GM19193 (cell line): ENCODE data around the gene C13orf46.

Experiments
- POLR2A ChIP-seq: IDR thresholded peaks from 4 replicates; pipeline ENCODE4 v1.6.1; 2011; ENCODE audit not compliant: insufficient read depth, insufficient read length; ENCODE audit errors: extremely low read depth

C13orf46 gene

DNA sequence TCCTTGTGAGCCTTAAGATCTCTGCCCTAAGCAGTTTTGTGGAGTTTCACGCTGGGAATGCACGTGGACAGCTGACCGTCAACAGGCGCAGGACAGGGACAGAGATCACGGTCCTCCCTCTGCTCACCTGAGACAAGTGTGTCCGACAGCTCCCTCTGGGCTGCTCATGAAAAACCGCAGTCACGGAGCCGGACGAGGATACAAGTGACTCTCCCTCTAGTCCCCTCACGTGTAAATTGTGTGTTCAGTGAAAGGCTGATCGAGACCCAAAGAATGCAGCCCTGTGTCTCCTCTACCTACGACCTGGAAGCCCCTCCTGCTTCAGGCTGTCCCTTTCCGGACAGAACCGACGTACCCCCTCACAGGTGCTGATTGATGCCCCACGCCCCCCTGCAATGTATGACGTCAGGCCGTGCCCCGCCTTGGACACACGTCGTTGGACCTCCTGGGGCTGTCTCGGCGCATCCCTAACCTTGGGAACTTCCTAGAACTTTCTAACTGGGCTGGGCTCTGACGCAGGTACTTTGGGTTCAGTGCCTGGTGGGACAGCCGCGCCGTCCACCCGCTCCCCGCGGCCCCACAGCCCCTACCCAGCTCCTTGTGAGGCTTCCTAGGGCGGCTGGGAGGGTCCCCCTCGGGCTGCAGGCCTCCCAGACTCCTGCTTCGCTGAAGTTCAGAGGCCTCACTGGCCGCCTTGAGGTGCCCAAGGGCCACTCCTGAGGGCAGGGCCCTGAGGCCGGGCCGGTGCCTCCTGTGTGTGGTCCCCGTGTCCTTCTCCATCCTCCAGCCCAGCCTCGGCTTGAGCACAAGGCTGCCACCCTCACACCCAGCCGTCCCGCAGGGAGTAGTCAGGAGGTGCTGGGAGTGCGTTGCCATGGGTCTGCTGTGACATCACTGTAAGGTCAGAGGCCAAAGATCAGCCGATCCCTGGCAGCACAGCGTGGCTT is at the start of gene C13orf46:
TSS of gene C13orf46 (minus strand) at position 859 of the 947 bp plus-strand sequence. CDS start at position 780, 79 bp downstream.
- no peak for TF ChIP-seq POLR2A

DNA sequence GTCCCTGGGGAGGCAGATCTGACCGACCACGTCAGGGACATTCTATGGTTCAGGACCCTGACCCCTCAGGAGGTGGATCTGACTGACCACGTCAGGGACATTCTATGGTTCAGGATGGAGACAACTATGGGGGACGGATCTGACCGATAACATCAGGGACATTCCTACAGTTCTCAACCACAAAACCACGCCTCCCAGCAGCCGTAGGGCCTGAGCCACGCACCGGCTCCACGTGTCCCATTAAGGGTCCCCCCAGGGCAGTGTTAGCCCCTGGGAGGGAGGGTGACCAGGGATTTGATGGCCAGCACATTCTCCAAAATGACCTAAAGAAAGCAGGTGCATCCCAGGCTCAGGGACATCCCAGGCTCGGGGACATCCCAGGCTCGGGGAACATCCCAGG is 49.0 kb upstream of the C13orf46 start:
- no peak for TF ChIP-seq POLR2A

DNA sequence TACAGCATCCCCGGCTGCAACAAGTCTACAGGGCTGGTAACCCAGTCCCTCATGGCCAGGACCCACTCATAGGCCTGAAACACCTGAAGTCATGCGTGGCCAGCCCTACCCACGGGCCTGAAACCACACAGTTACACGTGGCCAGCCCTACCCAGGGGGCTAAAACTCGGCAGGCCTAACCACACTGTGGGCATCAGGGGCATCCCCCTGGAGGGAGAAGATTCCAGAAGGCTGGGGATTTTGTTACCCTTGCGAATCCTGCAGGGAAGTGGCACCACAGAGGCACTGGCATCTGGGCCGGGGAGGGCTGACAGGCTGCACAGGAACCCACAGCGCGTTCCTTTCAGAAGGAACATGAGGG is 48.4 kb upstream of the C13orf46 start:
- TF ChIP-seq POLR2A: no peak

DNA sequence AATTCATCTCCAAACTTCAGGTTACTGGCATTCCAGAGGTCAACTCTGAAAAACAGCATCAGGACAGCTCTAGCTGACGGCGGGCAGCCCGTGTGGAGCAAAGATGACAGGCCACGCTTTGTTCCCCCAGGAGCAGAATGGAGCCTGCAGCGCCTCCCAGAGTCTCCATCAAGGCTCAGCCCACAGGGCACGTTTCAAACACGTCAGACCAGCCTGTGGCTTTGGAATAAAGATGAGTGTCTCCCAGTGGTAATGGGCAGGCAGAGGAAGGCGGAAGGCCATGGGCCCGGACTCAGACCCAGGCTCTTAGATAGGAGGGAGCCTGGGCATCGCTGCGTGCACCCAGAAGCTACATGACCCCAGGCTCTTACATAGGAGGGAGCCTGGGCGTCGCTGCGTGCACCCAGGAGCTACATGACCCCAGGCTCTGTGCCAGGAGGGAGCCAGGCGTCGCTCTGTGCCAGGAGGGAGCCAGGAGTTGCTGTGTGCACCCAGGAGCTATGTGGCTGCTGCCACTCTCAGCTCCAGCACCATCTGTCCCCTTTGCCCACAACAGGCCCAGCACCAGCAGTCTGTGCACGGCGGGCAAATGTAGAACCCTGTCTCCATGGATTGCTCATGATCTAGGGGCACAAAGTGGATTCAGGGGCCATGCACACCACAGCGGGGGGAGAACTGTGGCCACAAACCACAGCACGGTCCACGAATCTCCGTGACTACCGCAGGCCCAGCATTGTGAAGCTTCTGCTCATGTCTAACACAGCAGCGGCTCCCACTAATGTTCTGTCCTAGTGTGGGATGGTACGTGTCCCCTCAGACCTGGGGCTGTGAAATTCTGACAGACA is 47.8 kb upstream of the C13orf46 start:
- no peak for TF ChIP-seq POLR2A

DNA sequence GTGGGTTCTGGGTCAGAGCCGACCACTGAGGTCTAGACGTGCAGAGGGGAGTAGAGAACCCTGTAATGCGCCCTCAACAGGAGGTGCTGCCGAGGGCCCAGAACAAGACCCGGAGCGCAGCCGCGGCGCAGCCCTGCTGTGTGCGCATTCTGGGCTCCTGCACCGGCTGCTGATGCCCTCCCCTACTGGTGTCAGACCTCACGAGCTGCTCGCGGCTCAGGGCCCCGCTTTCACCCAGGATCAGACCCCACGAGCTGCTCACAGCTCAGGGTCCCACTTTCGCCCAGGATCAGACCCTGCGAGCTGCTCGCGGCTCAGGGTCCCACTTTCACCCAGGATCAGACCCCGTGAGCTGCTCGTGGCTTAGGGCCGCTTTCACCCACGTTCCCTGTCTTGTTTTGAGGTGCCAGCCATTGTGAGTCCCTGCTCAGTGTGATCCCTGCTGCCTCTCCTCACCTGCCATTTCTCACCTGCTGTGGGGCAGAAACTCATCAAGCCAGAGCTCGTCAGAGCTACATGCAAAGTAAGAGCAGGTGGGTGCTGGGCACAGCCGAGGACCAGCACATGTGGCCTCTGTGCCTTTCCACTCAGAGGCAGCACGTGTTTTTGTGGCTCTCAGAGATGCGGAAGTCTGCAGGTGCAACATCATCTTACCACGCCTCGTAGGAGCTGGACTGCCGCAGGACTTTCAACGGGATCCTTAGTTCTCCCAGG is 47.0 kb upstream of the C13orf46 start:
- no peak for TF ChIP-seq POLR2A

DNA sequence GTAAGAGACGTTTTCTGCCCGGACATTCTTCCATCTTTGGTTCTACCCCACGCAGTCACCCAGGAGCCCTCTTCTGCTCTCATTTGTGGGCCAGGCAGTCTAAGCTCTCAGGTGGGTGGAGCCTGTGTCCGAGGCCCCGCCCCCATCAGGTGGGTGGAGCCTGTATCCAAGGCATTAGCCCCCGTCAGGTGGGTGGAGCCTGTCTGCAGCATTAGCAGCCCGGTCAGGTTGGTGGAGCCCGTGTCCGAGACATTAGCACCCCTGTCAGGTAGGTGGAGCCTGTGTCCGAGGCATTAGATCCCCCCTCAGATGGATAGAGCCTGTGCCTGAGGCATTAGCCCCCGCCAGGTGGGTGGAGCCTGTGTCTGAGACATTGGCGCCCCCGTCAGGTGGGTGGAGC is 45.5 kb upstream of the C13orf46 start:
- no peak for TF ChIP-seq POLR2A

DNA sequence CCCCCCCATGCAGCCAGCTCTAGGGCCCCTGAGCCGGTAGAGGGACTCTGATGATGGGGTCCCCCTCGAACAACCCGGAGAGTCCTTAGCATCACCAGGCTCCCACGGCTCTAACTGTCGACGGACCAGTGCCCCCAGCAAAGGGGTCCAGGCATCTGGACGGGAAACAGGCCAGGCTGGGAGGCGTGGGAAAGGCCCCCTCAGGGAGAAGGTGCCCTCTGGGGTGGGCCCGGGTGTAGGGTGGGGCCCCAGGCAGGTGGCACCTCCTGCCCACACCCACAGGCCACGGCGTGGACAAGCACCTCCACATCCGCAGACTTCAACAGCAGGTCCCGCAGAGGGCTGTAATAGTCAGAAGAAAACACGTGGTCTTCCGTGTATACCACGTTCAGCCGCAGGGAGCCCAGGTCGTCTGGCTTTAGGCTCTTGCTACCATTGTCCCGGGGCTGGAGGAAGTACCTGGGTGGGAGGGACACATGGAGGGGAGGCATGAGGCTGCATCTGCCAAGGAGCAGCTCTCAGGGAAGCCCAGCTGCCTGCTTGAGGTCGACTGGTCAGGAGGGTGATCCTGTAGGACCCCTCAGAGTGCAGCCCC is 44.7 kb upstream of the C13orf46 start:
- no peak for TF ChIP-seq POLR2A

DNA sequence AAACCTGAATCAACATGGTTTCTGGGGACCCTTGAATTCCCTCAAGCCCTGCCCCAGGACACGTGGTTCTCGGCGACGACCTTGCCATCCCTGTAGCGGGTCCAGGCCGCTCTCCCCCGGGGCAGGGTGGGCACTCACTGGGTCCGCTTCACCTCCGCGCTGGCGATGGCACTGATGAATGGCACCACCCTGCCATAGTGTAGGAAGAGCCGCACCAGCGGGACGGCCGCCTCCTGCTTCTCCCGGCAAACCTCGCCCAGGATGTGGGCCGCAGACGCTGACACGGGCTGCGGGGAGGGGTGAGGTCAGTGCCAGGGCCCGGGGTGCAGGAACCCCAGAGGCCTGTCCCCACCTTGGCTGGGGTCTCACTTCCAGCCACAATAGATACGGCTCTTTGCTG is 44.1 kb upstream of the C13orf46 start:
- TF ChIP-seq POLR2A: no peak

DNA sequence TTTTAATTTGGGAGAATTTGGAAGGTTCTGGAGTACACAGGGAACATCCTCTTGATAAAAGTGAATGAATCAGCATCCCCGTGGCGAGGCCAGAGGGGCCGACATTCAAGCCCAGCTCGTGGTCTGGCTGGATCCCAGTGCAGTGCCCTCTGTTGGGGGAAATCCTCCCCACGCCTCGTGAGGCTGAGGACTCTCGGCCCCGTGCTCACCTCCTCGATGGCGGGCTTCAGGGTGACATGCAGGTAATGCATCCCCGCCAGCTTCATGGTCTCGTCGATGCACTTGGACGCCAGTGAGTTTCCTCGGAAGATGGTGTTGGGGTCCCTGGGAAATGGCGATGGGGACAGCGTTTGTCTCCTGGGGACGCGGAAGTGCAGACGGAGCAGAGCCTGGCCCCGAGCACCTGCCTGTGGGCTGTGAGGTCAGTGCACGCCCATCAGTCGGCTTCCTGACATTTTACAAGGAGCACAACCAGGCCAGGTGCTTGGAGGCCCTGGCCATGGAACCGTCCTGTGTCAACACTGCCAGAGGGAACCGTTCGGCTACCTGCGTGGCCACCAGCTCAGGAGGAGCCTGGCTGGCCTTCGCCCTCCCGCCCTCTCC is 43.3 kb upstream of the C13orf46 start:
- no peak for TF ChIP-seq POLR2A

DNA sequence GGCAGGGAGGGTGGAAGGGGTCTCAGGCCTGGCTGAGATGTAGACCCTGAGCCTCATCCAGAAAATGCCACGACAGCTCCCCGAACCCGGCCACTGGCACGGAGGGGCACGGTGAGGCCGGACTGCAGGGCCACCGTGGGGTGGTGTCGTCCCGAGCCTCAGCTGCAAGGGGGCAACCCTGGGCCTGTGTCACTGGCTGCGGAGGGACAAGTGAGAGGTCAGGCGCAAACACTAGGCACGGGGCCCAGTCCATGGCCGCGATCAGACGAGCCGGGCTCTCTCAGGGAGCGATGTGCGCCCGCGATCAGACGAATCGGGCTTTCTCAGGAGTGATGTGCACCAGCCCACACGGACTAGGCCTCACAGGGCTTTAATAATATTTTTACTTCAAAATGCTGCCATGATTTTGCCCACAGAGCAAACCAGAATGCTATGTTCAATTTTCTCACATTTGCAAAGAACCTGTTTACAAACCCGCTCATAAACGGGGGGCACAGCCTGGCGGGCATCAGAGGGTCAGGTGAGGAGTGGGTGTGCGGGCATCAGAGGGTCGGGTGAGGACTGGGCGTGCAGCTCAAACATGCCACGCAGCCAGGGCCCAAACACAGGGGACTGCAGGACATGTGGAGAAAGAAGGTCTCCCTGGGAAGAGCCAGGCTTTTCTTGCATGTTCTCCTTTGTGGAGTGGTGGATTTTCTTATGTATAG is 42.6 kb upstream of the C13orf46 start:
- no peak for TF ChIP-seq POLR2A

DNA sequence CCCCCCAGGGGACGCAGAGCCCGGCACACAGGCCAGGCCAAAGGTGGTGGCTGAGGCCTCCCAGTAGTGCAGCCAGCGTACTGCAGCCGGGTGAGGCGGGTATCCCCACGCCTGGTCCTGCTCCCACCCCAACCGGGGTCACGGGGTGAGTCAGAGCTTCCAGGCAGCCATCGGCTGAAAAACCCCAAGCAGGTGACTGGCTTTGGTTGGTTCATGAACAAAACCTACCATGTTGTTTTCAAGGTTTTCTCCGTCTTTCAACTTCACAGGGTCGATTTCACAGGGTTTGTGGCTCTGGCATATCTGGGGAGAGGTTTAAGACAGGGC is 42.1 kb upstream of the C13orf46 start:
- TF ChIP-seq POLR2A: no peak

DNA sequence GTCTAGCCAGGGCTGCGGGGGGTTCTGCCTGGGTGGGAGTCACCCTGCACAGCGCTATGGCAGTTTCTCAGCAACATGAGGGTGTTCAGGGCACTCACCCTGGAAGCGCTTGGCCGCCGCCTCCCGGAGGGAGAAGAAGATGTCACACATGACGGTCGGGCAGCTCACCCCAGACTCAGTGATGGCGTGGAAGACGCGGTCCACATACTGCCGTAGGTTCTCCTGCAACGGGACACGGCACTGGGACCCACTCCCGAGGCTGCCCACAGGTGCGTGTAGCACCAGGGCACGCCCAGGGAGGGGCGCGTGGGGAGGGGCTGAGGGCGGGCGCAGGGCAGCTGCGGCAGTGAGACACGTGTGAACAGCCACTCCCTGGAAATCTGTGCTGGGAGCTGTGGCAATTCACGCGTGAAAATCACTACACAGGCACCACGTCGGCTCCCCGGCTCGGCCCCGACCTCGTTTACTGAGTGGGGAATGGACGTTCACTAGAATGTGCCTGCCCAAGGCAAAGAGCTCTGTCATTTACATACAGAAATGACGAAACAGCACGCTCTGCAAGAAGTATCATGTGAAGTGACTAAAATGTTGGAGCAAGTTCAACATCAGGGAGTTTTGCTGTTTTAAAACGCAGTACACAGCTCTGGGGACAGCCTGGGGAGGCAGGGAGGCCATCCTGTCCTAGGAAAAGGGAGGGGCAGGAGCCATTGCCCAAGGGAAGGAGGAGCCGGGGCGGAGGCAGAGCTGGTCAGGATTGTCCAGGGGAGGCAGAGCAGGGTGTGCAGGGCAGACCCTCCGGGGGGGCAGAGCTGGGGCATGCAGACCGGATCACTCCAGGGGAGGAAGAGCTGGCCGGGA is 41.5 kb upstream of the C13orf46 start:
- no peak for TF ChIP-seq POLR2A
